HCT116 (cell line): ENCODE results near the gene DNAJB8.

ENCODE experiments used
- CEBPB ChIP-seq: IDR thresholded peaks from 2 replicates; pipeline ENCODE4 v1.6.1; 2012; ENCODE audit warnings: low read depth
- EGR1 ChIP-seq: IDR thresholded peaks from 2 replicates; pipeline ENCODE4 v1.6.1; 2012; ENCODE audit warnings: low read depth
- ELF1 ChIP-seq: IDR thresholded peaks from 2 replicates; pipeline ENCODE4 v1.6.1; 2012; ENCODE audit warnings: low read depth, borderline replicate concordance
- EZH2phosphoT487 ChIP-seq: fragments of 200-600 bp; IDR thresholded peaks from 2 replicates; pipeline ENCODE4 v1.6.1; 2018; ENCODE audit warnings: antibody characterized with exemption, borderline replicate concordance
- POLR2A ChIP-seq: IDR thresholded peaks from 2 replicates; pipeline ENCODE4 v1.7.0; 2011; ENCODE audit warnings: borderline replicate concordance; ENCODE audit not compliant: insufficient read depth, insufficient read length; ENCODE audit errors: extremely low read depth
- POLR2AphosphoS5 ChIP-seq: IDR thresholded peaks from 2 replicates; pipeline ENCODE4 v1.6.1; 2011; ENCODE audit warnings: mild to moderate bottlenecking, low read depth, low read length, moderate library complexity
- RAD21 ChIP-seq: IDR thresholded peaks from 2 replicates; pipeline ENCODE4 v1.6.1; 2012; ENCODE audit warnings: low read depth, mild to moderate bottlenecking
- SIN3A ChIP-seq: IDR thresholded peaks from 2 replicates; pipeline ENCODE4 v1.6.1; 2012; ENCODE audit warnings: low read depth
- SP1 ChIP-seq: IDR thresholded peaks from 2 replicates; pipeline ENCODE4 v1.6.1; 2012; ENCODE audit warnings: low read depth
- SRF ChIP-seq: IDR thresholded peaks from 2 replicates; pipeline ENCODE4 v1.6.1; 2012; ENCODE audit warnings: low read depth
- TF ChIP-seq, protein P1 (sequence below), 3 experiments: fragments of 200-600 bp in 1 of 3; sonication (generic) in 1 of 3; IDR thresholded peaks in 2 of 3; conservative IDR thresholded peaks in 1 of 3; 2 replicates each; pipeline ENCODE4 v1.5.1; 2012 to 2017; ENCODE audit warnings: low read depth in 2 of 3, low read length in 2 of 3, antibody characterized with exemption in 1 of 3, borderline replicate concordance in 1 of 3, control low read depth in 1 of 3, mild to moderate bottlenecking in 1 of 3, mixed read lengths in 1 of 3, mixed run types in 1 of 3, moderate library complexity in 1 of 3; ENCODE audit not compliant: insufficient read depth in 1 of 3
- TF ChIP-seq, protein P2 (sequence below): IDR thresholded peaks from 2 replicates; pipeline ENCODE4 v1.6.1; 2012

DNA sequence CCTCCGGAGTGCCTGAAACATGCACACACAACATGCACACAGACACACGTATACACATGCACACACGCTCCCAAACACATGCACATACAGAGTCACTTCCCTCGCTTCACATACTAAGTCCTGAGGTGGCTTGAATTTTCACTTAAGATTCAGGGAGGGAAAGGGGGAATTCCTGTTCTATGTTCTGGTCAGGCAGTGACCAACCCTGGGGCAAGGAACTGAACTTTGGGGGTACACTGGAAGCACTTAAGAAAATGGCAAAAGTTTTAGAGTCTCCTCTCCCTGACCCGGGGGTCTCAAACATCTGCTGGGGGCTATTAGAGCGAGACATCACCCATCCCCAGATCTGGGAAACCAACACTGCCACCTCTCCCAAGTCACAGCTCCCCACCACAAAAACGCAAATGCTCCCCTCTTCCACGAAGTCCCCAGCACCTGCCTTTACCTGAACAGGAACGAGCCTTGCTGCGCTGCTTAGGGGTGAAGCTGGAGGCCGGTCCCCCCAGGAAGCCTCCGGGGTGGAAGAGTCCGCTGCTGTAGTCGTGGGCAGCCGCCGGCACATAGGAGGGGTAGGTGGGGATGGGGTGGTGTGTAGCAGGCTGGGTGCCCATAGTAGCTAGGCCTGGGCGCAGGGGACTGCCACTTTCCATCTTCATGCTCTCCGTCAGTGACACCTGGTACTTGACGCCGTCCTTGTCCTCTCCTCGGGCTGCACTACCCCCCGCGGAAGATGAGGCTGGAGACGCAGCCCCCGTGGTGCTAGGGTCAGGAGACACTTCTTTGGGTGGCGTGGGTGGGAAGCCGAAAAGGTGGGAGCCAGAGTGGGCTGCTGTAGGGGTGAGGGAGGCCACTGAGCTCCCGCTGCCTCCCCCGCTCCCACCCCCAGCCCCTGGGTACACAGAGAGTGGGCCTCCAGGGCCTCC is 18.9 kb upstream of the DNAJB8 start:
- TF ChIP-seq, protein P1, sequence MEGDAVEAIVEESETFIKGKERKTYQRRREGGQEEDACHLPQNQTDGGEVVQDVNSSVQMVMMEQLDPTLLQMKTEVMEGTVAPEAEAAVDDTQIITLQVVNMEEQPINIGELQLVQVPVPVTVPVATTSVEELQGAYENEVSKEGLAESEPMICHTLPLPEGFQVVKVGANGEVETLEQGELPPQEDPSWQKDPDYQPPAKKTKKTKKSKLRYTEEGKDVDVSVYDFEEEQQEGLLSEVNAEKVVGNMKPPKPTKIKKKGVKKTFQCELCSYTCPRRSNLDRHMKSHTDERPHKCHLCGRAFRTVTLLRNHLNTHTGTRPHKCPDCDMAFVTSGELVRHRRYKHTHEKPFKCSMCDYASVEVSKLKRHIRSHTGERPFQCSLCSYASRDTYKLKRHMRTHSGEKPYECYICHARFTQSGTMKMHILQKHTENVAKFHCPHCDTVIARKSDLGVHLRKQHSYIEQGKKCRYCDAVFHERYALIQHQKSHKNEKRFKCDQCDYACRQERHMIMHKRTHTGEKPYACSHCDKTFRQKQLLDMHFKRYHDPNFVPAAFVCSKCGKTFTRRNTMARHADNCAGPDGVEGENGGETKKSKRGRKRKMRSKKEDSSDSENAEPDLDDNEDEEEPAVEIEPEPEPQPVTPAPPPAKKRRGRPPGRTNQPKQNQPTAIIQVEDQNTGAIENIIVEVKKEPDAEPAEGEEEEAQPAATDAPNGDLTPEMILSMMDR (IDR thresholded peaks at IDR 0.05 in 2 of 3, conservative IDR thresholded peaks at IDR 0.05 in 1 of 3; ENCODE audit: borderline replicate concordance in 1 of 3, insufficient read depth in 1 of 3, low read depth in 2 of 3, low read length in 2 of 3) = no peak
- TF ChIP-seq POLR2A = no peak
- no peak for TF ChIP-seq CEBPB
- no peak for TF ChIP-seq RAD21
- no peak for TF ChIP-seq POLR2AphosphoS5
- TF ChIP-seq EZH2phosphoT487 = no peak
- TF ChIP-seq SRF = no peak
- no peak for TF ChIP-seq EGR1
- TF ChIP-seq ELF1 = no peak
- TF ChIP-seq, protein P2, sequence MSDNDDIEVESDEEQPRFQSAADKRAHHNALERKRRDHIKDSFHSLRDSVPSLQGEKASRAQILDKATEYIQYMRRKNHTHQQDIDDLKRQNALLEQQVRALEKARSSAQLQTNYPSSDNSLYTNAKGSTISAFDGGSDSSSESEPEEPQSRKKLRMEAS = no peak
- TF ChIP-seq SIN3A = no peak
- no peak for TF ChIP-seq SP1
